Urothelium cell line (cell line): ENCODE results near the gene FOXK1.

Experiments used
- DNase-seq: peaks from one replicate; pipeline ENCODE4 v3.0.0; 2011; ENCODE audit warnings: low spot score, mixed read lengths
- FAIRE-seq: peaks from 2 replicates; lab custom pipeline; 2011; peaks lifted over from hg19 to GRCh38; lab: Jason Lieb, UNC

FOXK1 gene

DNA sequence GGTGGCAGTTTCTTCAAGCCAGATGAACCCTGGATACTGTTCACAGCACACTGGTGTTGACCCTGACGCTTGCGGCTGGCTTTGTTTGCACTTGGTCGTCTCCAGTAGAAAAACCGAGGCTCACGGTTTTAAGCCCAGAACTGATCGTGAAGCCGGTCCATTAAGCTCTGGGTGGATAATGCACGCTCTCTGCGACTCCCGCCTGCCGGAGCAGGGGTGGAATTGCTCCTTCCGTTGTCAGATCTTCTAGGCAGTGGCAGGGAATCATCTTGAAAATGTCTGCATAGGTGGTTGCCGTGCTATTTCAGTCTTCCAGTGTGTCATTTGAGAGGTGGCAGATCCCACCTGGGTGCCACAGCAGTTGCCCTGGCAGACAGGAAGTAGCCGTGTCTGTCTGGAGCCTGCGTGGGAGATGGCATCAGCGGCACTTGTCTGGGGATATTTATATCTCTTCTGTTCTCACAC lies 57.5 kb downstream of the FOXK1 start:
- no peak for DNase-seq
- peak; percentile 17 for FAIRE-seq

DNA sequence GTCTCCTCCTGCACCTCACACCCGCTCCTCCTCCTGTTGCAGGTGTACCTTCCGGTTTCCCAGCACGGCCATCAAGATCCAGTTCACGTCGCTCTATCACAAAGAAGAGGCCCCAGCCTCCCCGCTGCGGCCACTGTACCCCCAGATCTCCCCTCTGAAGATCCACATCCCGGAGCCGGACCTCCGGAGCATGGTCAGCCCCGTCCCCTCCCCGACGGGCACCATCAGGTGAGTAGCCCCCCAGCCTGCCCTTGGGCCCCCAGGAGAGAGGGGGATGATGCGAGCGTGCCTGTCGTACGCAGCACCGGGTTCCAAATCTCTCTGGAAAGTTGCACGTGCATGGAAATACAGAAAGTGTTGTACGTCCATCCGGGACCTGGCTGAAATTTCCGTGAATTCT lies 58.7 kb downstream of the FOXK1 start:
- FAIRE-seq = no peak
- DNase-seq = no peak

GRCh38 chr7:4742051-4742573 lies 60.0 kb downstream of the FOXK1 start:
- DNase-seq (no peak), FAIRE-seq (peak; percentile 23)

DNA sequence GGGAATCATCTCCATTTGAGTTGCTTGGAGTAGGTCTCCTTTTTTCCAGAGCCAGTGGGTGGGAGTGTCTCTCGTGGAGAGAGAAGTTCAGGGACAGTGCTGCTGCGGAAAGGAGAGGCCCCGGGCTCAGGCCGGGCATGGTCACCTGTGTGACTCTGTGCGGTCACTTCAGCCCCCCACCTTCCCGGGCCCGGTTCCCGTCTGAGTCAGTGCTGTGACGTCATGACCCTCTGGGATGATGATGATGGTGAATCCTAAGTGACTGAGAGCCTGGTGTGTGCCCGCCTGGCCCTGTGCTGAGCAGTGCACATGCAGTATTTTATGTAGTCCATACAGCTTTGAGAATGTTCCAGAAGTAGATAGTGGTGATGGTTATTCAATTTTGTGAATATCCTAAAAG lies 60.8 kb downstream of the FOXK1 start:
- DNase-seq = no peak
- FAIRE-seq = peak; percentile 42

DNA sequence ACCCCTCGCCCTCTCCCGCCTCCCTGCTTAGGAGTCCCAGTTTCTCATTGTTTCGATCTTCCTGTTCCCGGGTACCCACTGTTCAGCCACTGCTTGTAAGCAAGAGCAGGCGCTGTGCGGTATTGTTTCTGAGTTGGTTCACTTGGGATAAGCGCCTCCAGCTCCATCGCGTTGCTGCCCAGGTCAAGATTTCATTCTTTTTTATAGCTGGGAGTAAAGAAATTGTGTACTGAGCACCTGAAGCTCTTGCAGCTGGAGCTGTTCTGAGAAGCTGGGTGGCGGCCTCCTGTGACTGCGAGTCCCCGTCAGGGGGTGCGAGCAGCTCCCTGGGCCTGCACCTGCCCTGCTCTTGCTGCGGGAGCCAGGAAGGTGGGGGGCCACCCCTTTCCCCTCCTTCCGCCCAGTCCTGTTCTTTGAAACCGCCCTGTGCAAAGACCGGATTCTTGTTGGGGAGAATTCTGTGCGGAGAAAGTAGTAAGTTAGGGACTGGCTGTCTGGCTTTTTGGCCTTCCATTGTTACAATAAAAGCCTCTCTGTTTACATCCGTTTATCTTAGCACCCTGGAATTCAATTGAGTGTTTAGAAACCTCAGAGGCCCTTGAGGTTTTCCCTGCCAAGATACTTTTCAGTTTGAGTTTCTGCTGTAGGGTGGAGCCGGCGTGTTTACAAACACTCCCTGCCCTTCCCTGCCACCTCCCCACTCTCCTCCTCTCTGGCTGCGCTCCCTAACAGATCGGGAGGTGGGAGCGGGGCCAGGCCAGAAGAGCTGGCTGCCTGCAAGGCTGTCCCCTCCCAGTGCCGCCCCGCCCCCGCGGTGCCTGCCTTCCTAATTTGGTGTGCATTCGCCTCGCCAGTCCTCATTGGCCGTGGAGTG lies 62.5 kb downstream of the FOXK1 start:
- DNase-seq (peak; percentile 99), FAIRE-seq (peak; percentile 99)

- DNase-seq (no peak), FAIRE-seq (no peak)
These were observed 63.3 kb downstream of the FOXK1 start for GRCh38 chr7:4745265-4745919.

DNA sequence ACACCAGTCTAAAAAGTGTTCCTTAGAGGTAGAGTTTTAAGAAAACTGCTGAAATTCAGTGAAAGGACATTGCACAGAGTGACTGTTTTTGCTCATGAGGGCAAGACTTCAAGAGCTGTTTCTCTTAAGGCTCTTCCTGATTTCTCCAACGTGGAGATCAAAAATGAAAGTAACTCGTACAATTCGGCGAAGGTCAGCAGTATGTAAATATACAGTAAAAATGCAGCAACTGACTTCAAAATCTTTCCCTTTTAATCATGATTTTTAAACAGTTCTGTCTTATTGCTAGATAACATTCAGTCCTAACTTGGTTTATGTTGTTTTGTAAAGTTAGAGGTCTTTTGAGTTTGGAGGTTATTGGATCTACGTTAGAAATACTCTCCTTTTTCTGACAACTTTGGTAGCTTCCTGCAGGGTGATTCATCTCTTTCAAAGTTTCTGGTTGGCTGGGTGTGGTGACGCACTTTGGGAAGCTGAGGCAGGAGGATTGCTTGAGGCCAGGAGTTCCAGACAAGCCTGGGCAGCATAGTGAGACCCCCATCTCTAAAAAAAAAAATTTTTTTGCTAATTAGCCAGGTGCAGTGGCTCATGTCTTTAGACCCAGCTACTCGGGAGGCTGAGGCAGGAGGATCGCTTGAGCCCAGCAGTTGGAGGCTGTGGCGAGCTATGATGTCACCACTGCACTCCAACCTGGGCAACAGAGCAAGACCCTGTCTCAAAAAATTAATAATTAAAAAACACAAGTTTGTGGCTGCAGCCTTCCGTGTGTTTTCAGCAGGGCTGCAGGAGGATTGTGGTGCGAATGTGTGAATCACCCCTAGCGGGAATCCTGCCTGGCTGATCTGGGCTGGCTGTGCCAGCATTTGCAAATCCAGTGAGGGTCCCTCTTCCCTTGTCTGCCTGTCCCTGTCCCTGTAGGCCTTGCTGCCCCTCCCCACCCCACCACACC lies 64.2 kb downstream of the FOXK1 start:
- DNase-seq = no peak
- no peak for FAIRE-seq

GRCh38 chr7:4747013-4747412 lies 64.9 kb downstream of the FOXK1 start:
- DNase-seq (no peak), FAIRE-seq (no peak)

DNA sequence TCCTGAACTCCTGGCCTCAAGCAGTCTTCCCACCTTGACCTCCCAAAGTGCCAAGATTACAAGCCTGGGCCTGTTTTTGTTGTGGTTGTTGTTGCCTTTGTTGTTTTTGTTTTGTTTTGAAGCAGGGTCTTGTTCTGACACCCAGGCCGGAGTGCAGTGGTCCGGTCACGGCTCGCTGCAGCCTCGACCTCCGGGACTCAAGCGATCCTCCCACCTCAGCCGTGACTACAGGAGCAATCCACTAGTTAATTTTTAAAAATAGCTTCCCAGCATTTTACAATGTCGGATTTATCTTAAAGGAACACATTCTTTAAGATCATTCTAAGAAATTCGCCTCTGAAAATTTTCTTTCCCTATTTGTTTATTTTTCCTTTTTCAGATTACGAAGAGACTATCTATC lies 65.7 kb downstream of the FOXK1 start:
- DNase-seq = no peak
- no peak for FAIRE-seq

- no peak for FAIRE-seq
- DNase-seq = no peak
These were observed 66.2 kb downstream of the FOXK1 start for GRCh38 chr7:4748231-4748681.

GRCh38 chr7:4749363-4749762 lies 67.3 kb downstream of the FOXK1 start:
- DNase-seq (no peak), FAIRE-seq (no peak)

GRCh38 chr7:4749798-4750197 lies 67.7 kb downstream of the FOXK1 start:
- DNase-seq (no peak), FAIRE-seq (no peak)

- DNase-seq = no peak
- no peak for FAIRE-seq
These were observed 69.4 kb downstream of the FOXK1 start for GRCh38 chr7:4751398-4751947.

DNA sequence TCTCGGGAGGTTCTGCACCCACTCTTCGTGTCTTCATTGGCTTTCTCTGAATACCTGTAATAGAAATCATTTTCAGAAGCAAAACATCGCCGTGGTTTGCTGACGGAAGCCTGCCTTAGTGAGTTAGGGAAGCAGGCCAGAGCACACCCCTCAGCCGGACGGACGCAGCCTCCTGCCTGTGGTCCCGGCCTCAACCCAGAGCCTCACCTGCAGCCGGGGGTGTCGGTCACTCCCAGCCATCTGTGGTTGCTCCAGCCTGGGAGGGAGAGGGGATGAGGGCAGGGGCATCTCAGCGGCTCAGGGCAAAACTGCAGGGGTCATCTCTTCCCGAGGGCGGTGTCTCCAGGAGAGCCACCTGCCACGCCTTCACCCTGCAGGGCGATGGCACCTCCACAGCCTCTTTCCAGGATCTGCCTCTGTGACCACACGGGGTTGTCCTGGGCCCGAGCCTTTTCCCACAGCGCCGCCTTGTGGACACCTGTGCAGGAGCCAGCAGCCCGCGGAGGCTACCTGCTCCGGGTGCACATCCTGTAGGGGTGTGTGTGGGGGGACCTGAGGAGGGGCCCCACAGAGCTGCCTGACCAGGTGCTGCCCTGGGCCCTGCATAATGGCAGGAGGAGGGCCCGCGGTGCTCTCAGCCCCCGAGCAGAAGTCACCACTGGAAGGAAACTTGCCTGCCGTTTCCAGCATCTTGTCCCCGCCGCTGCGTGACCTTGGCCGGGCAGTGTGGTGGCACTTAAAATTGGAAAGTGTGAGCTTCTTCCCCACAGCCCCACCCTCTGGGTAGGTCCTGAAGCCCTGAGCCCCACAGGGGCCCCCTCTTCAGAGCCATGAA lies 71.7 kb downstream of the FOXK1 start:
- peak; percentile 92 for DNase-seq
- peak; percentile 98 for FAIRE-seq

GRCh38 chr7:4754433-4755010 lies 72.4 kb downstream of the FOXK1 start:
- FAIRE-seq = peak; percentile 91
- no peak for DNase-seq

- FAIRE-seq (peak; percentile 92), DNase-seq (no peak)
These were observed 73.0 kb downstream of the FOXK1 start for GRCh38 chr7:4755045-4755444.

- DNase-seq (no peak), FAIRE-seq (peak; percentile 90)
These were observed 76.0 kb downstream of the FOXK1 start for GRCh38 chr7:4758111-4758510.

DNA sequence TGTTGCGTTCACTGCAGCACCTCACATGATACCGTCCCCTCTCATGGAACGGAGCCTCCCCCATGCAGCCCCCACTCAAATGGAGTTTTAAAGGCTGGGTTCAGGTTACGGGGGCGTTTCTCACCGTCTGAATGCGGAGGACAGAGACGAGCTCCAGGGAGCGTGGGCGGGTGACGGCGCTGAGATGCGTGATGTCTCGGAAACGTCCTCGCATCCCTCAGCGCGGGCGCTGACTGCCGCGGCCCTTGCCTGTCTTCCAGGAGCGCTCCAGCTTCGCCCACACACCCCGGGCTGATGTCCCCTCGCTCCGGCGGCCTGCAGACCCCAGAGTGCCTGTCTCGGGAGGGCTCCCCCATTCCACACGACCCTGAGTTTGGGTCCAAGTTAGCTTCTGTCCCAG lies 76.7 kb downstream of the FOXK1 start:
- FAIRE-seq (no peak), DNase-seq (no peak)

- DNase-seq = no peak
- peak; percentile 94 for FAIRE-seq
These were observed 77.1 kb downstream of the FOXK1 start for GRCh38 chr7:4759211-4759610.
